DMS114 treated with DMSO at 0.1 percent for 48 hours (cell line): Measurements from ENCODE around the gene ARMC12.

Source experiments
- DNase-seq: peaks from one replicate; lab custom pipeline; 2025; ENCODE audit not compliant: unreplicated experiment; lab: John Stamatoyannopoulos, UW

The ARMC12 gene

GRCh38 chr6:35718375-35718736, 18.5 kb upstream of the ARMC12 start:
- no peak for DNase-seq

GRCh38 chr6:35718911-35719381, 17.9 kb upstream of the ARMC12 start:
- no peak for DNase-seq

- DNase-seq = no peak
Observed at GRCh38 chr6:35719404-35719829, 17.4 kb upstream of the ARMC12 start.

DNA sequence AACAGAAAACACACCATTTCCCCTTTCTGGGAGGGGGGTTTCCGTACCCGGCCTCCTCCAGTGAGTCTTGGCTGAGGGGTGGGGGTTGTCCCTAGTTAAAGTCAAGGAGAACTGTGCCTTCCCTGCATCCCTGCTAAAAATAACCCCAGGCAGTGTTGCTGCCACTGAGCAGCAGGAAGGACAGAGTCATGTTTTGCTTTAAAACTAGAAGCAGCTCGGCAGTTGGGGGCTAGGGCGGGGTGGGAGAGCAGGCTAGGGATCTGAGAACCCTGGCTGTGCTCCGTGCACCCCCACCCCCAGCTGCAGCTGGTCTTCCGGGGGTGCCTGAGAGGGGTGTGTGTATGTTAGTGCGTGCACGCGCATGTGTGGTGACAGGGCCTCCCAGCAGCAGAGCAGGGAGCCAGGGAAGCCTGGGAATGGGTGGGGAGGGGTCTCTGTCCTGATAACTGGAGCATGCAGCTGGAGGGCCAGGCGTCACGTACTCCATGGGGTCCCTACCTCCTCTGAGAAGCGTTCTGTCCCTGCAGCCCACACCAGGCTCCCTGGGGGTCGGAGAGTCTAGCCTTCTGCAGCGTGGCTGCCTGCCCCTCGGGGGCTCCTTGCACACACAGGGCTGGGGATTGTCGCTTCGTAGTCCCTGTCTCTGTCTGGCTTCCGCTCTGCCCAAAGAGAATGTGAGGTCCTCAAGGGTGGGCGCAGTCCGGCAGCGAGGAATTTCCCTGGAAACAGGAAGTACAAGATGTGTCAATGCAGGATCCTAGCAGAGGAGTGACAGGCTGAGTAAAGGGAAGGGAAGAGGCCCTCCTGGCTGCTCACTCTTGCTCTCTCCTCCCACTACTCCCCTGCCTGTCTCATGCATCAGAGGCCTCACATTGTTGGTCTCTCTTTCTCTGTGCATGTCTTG, 16.8 kb upstream of the ARMC12 start:
- DNase-seq = no peak

DNA sequence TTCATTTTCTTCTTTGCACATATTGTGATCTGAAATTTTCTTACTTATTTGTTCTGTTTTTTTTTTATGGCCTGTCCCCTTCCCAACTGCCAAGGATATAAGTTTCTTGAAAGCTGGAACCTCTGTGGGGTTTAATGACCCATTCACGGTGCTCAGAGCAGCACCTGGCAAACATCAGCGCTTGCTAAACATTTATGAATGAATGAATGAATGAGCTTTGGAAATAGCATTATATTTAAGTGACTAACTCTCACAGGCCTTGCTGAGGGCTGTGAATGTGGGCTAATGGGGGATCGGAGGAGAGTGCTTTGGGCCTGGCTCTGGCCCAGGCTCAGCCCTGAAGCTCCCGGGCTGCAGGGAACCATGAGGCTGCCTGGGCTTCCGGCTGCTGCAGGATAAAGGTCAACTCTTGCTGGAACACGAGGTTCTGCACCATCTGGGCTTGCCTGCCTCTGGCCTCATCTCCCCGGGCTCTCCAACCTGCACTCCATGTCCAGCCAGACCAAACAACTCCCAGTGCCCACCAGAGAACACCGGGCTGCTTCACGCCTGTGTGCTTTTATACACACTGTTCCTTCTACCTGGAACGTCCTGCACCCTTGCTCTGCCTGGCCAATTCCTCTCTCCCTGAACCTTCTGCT, 14.6 kb upstream of the ARMC12 start:
- DNase-seq = no peak

- no peak for DNase-seq
Observed at GRCh38 chr6:35723587-35723986, 13.2 kb upstream of the ARMC12 start.

DNA sequence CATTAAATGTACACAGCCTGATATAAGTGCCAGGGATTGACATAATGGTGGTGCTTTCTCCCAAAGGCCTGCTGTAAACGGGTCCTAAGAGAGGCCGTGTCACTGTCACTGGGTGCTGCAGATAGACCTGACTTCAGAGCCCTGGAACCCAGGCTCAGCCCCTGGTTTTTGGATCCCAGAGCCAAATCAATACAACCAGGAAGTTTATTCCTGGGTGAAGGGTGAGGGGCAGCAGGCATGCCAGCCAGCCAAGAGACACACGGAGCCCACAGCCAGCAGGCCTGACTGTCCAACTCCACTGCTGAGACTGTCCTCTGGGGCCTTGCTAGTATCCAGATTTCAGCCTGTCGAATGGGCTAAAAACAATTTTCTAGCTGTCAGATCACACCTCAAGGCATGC, 12.8 kb upstream of the ARMC12 start:
- no peak for DNase-seq

DNA sequence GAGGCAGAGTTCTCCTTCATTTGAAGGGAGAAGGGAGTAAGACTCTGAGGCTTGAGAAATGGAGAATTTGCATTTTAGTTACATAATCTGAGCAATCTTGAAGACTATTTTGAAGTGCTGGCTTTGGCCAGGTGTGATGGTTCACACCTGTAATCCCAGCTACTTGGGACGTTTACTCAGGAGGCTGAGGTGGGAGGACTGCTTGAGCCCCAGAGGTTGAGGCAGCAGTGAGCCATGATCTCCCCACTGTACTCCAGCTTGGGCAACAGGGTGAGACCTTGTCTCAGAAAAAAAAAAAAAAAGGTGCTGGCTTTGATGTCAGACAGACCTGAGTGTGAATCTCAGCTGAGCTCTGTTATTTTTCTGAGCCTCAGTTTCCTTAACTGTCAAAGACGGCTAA, 12.4 kb upstream of the ARMC12 start:
- no peak for DNase-seq

GRCh38 chr6:35725081-35725708, 11.6 kb upstream of the ARMC12 start:
- DNase-seq = no peak

- DNase-seq = no peak
Observed at GRCh38 chr6:35725721-35726438, 11.0 kb upstream of the ARMC12 start.

- DNase-seq = peak; percentile 59
Observed at GRCh38 chr6:35727231-35727934, 9.4 kb upstream of the ARMC12 start.

- DNase-seq = peak; percentile 44
Observed at GRCh38 chr6:35727935-35728682, 8.7 kb upstream of the ARMC12 start.

GRCh38 chr6:35728683-35729678, 7.9 kb upstream of the ARMC12 start:
- DNase-seq = no peak

DNA sequence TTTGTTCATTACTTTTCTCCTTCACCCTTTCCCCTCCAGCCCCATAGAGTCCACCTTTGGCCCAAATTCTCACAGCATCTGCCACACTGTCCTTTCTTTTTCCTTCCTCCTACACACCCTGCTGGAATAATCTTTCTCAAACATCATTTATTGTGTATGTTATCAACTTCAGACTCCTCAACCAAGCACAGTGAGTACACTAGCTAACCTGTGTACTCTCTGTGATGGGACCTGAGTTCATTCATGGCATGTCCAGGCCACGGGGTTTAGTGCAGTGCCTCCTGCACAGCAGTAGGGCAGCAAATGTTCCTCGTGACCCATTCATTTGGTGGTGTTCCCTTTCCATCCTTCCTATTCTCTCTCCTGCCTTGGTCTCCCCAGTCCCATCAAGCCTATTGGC, 7.1 kb upstream of the ARMC12 start:
- DNase-seq = no peak

DNA sequence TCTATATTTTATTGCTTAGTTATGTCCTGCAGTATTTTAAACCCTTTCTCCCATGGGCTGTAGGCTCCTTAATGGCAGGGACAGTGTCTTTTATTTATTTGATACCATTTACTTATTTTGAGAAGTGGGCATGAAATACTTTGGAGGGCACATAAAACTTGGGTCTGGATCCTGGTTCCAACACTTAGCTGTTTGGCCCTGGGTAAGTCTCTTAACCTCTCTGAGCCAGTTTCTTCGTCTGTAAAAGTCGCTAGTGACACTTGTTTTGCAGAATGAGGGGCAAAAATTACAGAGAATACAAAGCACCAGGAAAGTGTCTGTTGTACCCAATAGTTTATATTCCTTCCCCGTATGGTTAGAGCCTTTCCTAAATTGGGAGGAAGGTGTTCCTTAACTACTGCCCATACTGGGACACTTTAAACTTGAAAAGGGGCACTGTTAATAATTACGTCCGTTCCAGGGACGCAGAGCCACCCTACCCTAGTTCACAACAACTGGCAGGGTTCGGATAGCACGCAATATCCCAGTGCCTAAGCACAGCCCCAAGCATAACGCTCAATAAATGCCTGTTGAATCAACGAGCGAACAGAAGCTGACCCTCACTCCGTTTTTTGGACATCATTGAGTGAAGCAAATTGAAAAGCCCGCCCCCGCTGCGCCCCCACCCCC, 6.0 kb upstream of the ARMC12 start:
- DNase-seq = no peak

DNA sequence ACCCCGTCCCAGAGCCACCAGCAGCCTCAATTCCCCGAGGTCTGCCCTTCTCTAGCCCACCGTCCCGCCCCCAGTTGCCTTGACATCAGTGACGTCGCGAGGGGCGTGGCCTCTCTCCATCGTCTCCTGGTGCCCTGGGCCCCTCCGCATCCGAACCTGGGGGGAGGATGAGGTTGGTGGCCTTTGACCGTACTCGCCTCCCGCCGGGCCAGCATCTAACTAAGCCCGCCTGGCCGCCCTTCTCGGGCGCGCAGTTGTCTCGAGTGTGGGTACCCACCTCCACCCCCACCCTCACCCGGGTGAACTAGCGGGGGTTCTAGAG, 5.5 kb upstream of the ARMC12 start:
- peak; percentile 89 for DNase-seq

DNA sequence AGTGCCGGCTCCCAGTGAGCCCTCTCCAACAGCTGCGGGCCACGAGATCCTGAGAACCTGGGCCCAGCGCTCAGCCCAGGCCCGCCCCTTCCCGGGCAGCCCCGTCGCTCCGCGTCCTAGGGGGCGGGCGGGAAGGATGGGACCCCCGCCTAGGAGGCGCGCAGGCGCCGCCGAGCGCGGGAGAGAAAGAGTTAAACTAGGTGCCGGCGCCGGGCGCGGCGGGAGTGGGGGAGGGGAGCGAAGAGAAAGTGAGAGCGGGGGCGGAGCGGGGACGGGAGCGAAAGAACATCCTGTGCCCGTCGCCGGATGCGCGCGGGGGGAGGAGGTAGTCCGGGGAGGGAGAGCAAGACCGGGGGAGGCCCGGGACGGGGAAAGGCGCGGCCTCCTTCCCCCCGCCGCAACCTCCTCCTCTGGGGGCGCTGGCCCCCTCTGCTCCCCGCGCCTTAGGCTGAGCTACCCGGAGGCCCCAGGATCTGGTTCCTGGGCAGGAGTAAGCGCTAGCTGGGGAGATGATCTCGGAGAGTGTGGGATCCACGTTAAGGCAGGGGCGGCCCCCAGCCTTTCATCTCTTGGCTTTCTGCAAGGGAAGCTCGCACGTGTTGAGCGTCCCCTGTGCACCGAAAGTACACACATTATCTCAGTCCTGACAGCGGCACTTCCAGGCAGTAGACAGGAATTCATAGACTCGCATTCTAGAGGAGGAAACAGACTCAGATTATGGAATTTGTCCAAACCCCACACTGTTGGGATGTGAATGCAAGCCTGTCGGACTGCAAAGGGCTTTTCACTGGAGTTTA, 4.9 kb upstream of the ARMC12 start:
- DNase-seq = peak; percentile 81

GRCh38 chr6:35733633-35734032, 3.2 kb upstream of the ARMC12 start:
- no peak for DNase-seq
